Ovary (tissue), 9 donors: ENCODE results near the gene ABCC3. TPM values are rescaled to one million over a fixed set of nuclear protein-coding genes. Genes with fewer than 3 reads are reported as not detected.

Experiments
- DNase-seq, 5 donors: peaks; one replicate each; pipeline ENCODE4 v3.0.0-alpha.2; 2019 to 2020
- H3K27ac ChIP-seq, 2 donors: fragments of 200-600 bp; one replicate each; pipeline versions ENCODE4 v1.5.1 to v1.8.0; 2019 to 2022
- H3K27me3 ChIP-seq: fragments of 200-600 bp; one replicate; pipeline ENCODE4 v1.8.0; 2022
- H3K36me3 ChIP-seq: fragments of 200-600 bp; sonication (generic); one replicate; pipeline ENCODE4 v1.5.1; 2019
- H3K4me1 ChIP-seq: one replicate; pipeline ENCODE4 v1.8.1; 2013; ENCODE audit warnings: mild to moderate bottlenecking, moderate library complexity; ENCODE audit not compliant: insufficient read depth
- H3K4me3 ChIP-seq: fragments of 200-600 bp; sonication (generic); one replicate; pipeline ENCODE4 v1.5.1; 2017
- H3K9me3 ChIP-seq, 2 donors: fragments of 200-600 bp in 1 of 2; sonication (generic) in 1 of 2; one replicate each; pipeline versions ENCODE4 v1.5.1 to v1.8.1; 2013 to 2019; ENCODE audit warnings: mild to moderate bottlenecking in 1 of 2, moderate library complexity in 1 of 2
- CTCF ChIP-seq, 3 donors: fragments of 450-650 bp in 2 of 3; fragments of 200-600 bp in 1 of 3; IDR thresholded peaks; one replicate each; pipeline versions ENCODE4 v1.5.1 to v1.8.0; 2016 to 2022; ENCODE audit warnings: antibody characterized with exemption in 3 of 3, mild to moderate bottlenecking in 1 of 3
- EP300 ChIP-seq: sonication (generic); formaldehyde crosslinking; IDR thresholded peaks from one replicate; pipeline ENCODE4 v1.6.1; 2017; ENCODE audit warnings: antibody characterized with exemption
- POLR2A ChIP-seq: fragments of 450-650 bp; IDR thresholded peaks from one replicate; pipeline ENCODE4 v1.6.1; 2017; ENCODE audit warnings: antibody characterized with exemption, mild to moderate bottlenecking, moderate library complexity
- WGBS, 3 donors: extraction: QIAGEN DNeasy Blood & Tissue Kit in 1 of 3; methylation state at CpG; one replicate each; pipeline versions ENCODE4 v1.1.5 to v1.1.7; 2013 to 2017; 5-methylcytosine and 5-hydroxymethylcytosine counted together
- intact Hi-C, 4 donors: fragments of 100-400 bp; cut with DNase I; formaldehyde crosslinking; loops; one replicate each; pipeline versions ENCODE4 v1.11.0 to v1.15.1; 2022 to 2023
- polyA plus RNA-seq, 2 donors: library from polyadenylated mRNA; stranded (reverse); fragments of 200-250 nt in 1 of 2; fragments of 350-450 nt in 1 of 2; fragmentation: Illumina TruSeq in 1 of 2; extraction: RNeasy Lipid Tissue Mini Kit (QIAGEN cat#74804) in 1 of 2; gene quantifications; one replicate each; pipeline ENCODE4 v1.2.3, GENCODE V29; 2013 to 2014
- total RNA-seq, 7 donors: library from RNA; depleted of rRNA in 2 of 7; stranded (reverse); fragments of >200 nt in 2 of 7; fragmentation: NEBNext Ultra II Directional in 3 of 7; extraction: Animal tissue kit (Norgen Biotek cat#: 25700) in 3 of 7; gene quantifications; one replicate each; pipeline versions ENCODE4 v1.1.0 to v1.2.4, GENCODE V29; 2016 to 2023
- donor health status: DM: no; HTN: no; CAD: no; lungs with moderate emphysema.
- donor health status: DM: no; HTN: no; CAD: no.
- donor health status: Bipolar disorder and iron deficiency.
- donor health status: DM: yes; HTN: yes; CAD: no.
- donor health status: DM: no; HTN: no; CAD: no.
- donor health status: DM: yes; HTN: yes; CAD: no.

Gene ABCC3
- total and polyA plus RNA-seq, 9 donors, result 1.4 to 14.2 (median 5.2) TPM

GRCh38 chr17:50635732-50635981, 976 bp downstream of the ABCC3 start:
- Histone ChIP-seq H3K27me3 (no peaks in the 10 kb centered on the region), H3K4me3 (no peak overlapping the region), H3K36me3 (no peaks in the 10 kb centered on the region), H3K9me3 (no peaks in the 10 kb centered on the region), H3K27ac (no peak overlapping the region), H3K4me1 (peaks cover 14% of the 10 kb centered on the region)
- whole genome bisulfite sequencing, 3 donors, result 64 to 80% (median 67%) methylated on average over 3 of the region's 3 CpGs
- DNase-seq, result no peak
- TF ChIP-seq POLR2A (no peak), CTCF (IDR thresholded peaks at IDR 0.05) (no peak), EP300 (no peak)
- intact Hi-C loops, result loop anchor here in 2 of 4 donors (5.0 to 10.0 kb wide), 2 partner anchors 47 to 49 kb away; no protein-coding TSS in a partner anchor

- Histone ChIP-seq H3K27me3 (no peaks in the 10 kb centered on the region), H3K36me3 (no peaks in the 10 kb centered on the region), H3K4me3 (no peak overlapping the region), H3K27ac (no peak overlapping the region), H3K9me3 (no peaks in the 10 kb centered on the region), H3K4me1 (peaks cover 19% of the 10 kb centered on the region)
- 93 to 96% (median 95%) methylated on average over 9 of the region's 9 CpGs for WGBS, 3 donors
- DNase-seq, result peak in 1 of 5 donors; percentile 10
- intact Hi-C loops, result loop anchor here in 2 of 4 donors (5.0 to 10.0 kb wide), 2 partner anchors 46 to 49 kb away; no protein-coding TSS in a partner anchor
- TF ChIP-seq EP300 (no peak), POLR2A (no peak), CTCF (IDR thresholded peaks at IDR 0.05) (no peak)
These were observed 1.5 kb downstream of the ABCC3 start for GRCh38 chr17:50635982-50636803.

GRCh38 chr17:50636804-50637195, 2.1 kb downstream of the ABCC3 start:
- peaks cover 21% of the 10 kb centered on the region for H3K4me1 ChIP-seq

More at GRCh38 chr17:50636804-50637195, 2.1 kb downstream of the ABCC3 start:
- no peak overlapping the region for H3K4me3 ChIP-seq
- intact Hi-C loops, result loop anchor here in 2 of 4 donors (5.0 to 10.0 kb wide), 2 partner anchors 46 to 48 kb away; no protein-coding TSS in a partner anchor
- no peak for DNase-seq
- no peak for TF ChIP-seq POLR2A
- TF ChIP-seq CTCF (IDR thresholded peaks at IDR 0.05), result no peak
- TF ChIP-seq EP300, result no peak
- WGBS, 3 donors, result 88 to 97% (median 96%) methylated on average over 7 of the region's 7 CpGs
- no peak overlapping the region for H3K27ac ChIP-seq
- no peaks in the 10 kb centered on the region for H3K9me3 ChIP-seq
- H3K27me3 ChIP-seq, result no peaks in the 10 kb centered on the region
- no peaks in the 10 kb centered on the region for H3K36me3 ChIP-seq
